ENCODE measurements around the gene TENM4. TPM values are rescaled to one million over a fixed set of nuclear protein-coding genes. Genes with fewer than 3 reads are reported as not detected.

The TENM4 gene
- total RNA-seq, 4 donors from 2014 or later, result 4.0 to 14.6 (median 4.5) TPM

GRCh38 chr11:78972177-78972576 is 468.7 kb downstream of the TENM4 start:
- TF ChIP-seq, protein P1, sequence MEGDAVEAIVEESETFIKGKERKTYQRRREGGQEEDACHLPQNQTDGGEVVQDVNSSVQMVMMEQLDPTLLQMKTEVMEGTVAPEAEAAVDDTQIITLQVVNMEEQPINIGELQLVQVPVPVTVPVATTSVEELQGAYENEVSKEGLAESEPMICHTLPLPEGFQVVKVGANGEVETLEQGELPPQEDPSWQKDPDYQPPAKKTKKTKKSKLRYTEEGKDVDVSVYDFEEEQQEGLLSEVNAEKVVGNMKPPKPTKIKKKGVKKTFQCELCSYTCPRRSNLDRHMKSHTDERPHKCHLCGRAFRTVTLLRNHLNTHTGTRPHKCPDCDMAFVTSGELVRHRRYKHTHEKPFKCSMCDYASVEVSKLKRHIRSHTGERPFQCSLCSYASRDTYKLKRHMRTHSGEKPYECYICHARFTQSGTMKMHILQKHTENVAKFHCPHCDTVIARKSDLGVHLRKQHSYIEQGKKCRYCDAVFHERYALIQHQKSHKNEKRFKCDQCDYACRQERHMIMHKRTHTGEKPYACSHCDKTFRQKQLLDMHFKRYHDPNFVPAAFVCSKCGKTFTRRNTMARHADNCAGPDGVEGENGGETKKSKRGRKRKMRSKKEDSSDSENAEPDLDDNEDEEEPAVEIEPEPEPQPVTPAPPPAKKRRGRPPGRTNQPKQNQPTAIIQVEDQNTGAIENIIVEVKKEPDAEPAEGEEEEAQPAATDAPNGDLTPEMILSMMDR (IDR thresholded peaks at IDR 0.05; ENCODE audit: low read depth), result no peak

DNA sequence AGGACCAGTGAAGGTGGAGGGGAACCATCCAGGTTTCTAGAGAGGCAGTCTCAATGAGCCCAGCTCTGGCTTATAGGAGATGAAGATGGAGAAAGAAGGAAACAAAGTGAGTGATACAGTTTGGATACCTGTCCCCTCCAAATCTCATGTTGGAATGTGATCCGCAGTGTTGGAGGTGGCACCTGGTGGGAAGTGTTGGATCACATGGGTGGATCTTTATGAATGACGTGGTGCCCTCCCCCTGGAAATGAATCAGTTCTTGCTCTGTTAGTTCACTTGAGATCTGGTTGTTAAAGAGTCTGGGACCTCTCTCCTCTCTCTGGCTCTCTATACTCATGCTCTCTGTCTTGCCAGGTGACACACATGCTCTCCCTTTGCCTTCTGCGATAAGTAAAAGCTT is 473.0 kb downstream of the TENM4 start:
- TF ChIP-seq, protein P1 (IDR thresholded peaks at IDR 0.05; ENCODE audit: low read depth), result no peak

DNA sequence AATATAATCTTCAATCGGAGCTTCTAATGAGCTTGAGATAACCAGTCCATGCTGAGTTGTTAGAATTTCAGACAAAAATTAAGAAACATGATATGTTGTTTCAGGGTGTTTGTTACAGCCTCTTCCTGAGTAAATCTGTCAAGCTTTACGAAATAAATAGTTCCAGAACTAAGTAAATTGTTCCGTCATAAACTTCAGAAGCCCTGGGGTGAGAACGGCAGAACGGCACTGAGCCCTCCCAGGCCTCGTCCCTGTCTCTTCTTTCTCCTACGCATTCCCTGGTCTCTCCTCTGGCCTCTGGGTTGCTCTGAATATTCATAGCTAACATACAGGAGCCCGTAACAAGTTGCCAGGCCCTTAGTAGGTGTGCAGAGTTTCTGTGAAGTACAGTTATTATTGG is 475.4 kb downstream of the TENM4 start:
- TF ChIP-seq, protein P1 (IDR thresholded peaks at IDR 0.05; ENCODE audit: low read depth), result no peak

DNA sequence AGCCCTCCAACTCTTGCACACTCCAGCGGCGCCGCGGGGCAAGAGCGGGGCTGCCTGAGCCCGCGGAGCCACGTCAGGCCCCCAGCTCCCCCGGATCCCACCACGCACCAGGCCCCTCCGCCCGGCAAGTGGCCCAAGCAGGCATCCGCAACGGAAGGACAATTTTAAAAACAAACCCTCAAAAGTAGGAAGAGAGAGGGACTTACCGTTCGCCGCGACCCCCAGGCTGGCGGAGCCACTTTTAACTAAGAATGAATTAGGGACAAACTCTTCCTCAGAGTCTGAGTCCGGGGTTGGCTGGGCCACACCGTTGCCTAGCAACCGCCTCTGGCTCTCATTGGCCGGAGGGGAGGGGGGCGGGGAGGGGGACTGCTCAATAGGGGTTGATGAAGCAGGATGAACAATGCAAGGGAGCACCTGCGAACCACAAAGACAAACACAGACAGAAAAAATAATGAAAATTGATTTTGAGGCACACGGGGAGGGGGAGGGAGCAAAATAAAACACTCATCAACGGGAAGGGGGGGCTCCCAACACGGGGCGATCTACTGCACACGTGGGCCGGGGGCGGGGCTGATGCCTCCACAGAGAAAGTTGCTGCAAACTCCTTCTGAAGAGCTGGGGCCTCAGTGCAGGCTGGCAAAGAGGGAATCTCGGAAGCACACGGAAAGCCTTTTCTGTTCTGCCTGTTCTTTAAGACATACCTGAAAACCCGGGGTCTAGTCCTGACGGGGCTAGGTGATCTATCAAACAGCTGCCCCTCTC is 478.7 kb downstream of the TENM4 start:
- TF ChIP-seq, protein P1 (IDR thresholded peaks at IDR 0.05; ENCODE audit: low read depth), result no peak

DNA sequence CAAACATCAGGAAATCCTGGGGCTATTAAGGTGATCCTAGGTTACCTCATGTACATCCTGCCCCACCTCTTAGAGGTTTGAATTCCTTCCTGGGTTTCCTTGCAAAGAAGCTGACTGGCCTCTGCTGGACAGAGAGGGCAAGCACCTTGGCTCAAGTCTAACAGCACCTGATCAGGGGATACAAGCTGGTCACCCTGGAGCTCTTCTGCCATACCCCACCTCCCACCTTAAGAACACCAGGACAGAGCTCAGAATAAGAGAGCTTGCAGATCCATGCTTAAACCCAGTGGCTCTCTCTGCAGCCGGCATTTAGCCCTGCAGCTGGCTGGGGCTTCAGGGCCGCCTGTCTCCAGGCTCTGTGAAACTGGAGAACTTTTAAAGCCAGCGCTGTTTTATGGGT is 479.6 kb downstream of the TENM4 start:
- TF ChIP-seq, protein P1 (IDR thresholded peaks at IDR 0.05; ENCODE audit: low read depth), result no peak

GRCh38 chr11:78958444-78958843 is 482.4 kb downstream of the TENM4 start:
- TF ChIP-seq, protein P1 (IDR thresholded peaks at IDR 0.05; ENCODE audit: low read depth), result no peak

DNA sequence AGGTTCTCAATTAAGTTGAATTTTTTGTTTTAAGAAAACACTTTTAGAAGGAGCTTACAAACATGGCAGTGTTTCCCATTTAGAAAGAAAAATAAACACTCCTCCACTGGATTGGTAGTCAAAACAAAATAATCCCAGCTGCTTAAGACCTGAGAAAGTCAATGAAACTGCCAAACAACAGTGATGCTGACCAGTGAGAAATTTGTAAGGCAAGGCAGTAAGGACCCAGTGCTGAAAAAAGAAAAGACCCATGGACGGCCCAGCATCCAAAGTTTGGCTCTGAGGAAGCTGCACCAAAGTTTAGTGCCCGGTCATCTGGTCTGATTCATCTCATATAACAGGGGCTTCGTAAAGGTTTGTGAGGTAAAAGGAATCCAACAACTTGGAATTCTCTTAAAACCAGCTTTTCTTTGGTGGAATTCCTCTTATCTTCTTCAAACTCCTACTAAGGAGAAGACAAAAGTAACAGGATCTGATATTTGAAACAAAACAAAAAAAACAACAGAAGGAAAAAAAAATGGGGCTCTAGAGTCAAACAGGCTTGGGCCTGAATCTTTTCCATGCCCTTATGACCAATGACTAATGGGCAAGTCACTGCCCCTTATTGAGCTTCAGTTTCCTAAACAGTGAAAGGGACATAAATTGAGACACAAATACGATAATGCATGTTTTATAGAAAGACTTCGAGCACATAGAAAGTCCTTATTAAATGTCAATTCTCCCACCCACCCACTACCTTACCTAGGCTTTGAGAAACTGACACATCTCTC is 483.2 kb downstream of the TENM4 start:
- TF ChIP-seq, protein P1 (IDR thresholded peaks at IDR 0.05; ENCODE audit: low read depth), result no peak

Data from subcutaneous adipose tissue (tissue), 4 donors.